Gastroesophageal sphincter (tissue), 3 donors: ENCODE measurements around the gene ZC3H18.

Source experiments
- POLR2A ChIP-seq, 2 donors: fragments of 450-650 bp; IDR thresholded peaks; one replicate each; pipeline ENCODE4 v1.6.1; 2017; ENCODE audit warnings: antibody characterized with exemption in 2 of 2, mild to moderate bottlenecking in 2 of 2, moderate library complexity in 1 of 2
- TF ChIP-seq, protein P1 (sequence below), 4 experiments: fragments of 200-600 bp in 2 of 4; fragments of 450-650 bp in 2 of 4; sonication (generic) in 1 of 4; IDR thresholded peaks; one replicate each; pipeline ENCODE4 v1.5.1; 2017 to 2019; ENCODE audit warnings: antibody characterized with exemption in 4 of 4, mild to moderate bottlenecking in 2 of 4, moderate library complexity in 2 of 4

DNA sequence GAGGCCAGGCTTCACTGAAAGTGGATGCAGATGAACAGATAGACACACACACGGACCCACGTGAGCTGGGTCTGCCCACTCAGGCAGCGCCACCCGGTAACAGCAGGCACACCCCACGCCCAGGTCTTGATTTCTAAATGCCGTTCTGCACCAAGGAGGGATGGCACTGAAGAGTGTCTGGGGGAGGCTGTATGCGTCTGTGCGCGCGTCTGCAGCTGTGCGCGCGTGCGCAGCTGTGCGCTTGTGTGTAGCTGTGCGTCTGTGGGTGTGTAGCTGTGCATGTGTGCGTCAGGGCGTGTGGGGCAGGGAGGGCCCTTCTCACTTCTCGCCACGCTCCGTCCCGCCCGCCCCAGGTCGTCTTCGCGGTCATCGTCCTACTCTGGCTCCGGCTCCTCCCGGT, 52.7 kb downstream of the ZC3H18 start:
- TF ChIP-seq POLR2A (IDR thresholded peaks at IDR 0.05) = no peak
- TF ChIP-seq, protein P1, sequence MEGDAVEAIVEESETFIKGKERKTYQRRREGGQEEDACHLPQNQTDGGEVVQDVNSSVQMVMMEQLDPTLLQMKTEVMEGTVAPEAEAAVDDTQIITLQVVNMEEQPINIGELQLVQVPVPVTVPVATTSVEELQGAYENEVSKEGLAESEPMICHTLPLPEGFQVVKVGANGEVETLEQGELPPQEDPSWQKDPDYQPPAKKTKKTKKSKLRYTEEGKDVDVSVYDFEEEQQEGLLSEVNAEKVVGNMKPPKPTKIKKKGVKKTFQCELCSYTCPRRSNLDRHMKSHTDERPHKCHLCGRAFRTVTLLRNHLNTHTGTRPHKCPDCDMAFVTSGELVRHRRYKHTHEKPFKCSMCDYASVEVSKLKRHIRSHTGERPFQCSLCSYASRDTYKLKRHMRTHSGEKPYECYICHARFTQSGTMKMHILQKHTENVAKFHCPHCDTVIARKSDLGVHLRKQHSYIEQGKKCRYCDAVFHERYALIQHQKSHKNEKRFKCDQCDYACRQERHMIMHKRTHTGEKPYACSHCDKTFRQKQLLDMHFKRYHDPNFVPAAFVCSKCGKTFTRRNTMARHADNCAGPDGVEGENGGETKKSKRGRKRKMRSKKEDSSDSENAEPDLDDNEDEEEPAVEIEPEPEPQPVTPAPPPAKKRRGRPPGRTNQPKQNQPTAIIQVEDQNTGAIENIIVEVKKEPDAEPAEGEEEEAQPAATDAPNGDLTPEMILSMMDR (IDR thresholded peaks at IDR 0.05) = no peak
